Gastrocnemius medialis (tissue), 4 donors: ENCODE results near the gene TNNI3K.
A peak's percentile ranks its signal among the peaks of the same experiment; 100 is the strongest.

Source experiments
- CTCF ChIP-seq, 5 experiments: fragments of 450-650 bp in 3 of 5; fragments of 200-600 bp in 2 of 5; sonication (generic) in 2 of 5; IDR thresholded peaks in 4 of 5; conservative IDR thresholded peaks in 1 of 5; 1 replicate in 4 of 5; 2 replicates in 1 of 5; pipeline ENCODE4 v1.5.1; 2016 to 2019; ENCODE audit warnings: antibody characterized with exemption in 5 of 5, mild to moderate bottlenecking in 3 of 5, moderate library complexity in 3 of 5
- POLR2A ChIP-seq, 2 donors: fragments of 450-650 bp; IDR thresholded peaks; one replicate each; pipeline ENCODE4 v1.6.1; 2017; ENCODE audit warnings: antibody characterized with exemption in 2 of 2, mild to moderate bottlenecking in 2 of 2, moderate library complexity in 2 of 2

- peak; percentile 58 to 66 for TF ChIP-seq POLR2A (IDR thresholded peaks at IDR 0.05)
- no peak for TF ChIP-seq CTCF (IDR thresholded peaks at IDR 0.05 in 4 of 5, conservative IDR thresholded peaks at IDR 0.05 in 1 of 5)
These were observed 37.3 kb upstream of the TNNI3K start, which contains the start of the genes FPGT and LRRIQ3 for GRCh38 chr1:74197657-74198552.
